Measurements from ENCODE around the gene GGTLC2. TPM values are rescaled to one million over a fixed set of nuclear protein-coding genes. Genes with fewer than 3 reads are reported as not detected.
"Not testable (repeated sequence)": the region's sequence is repeated elsewhere in the genome, so short reads cannot be mapped to it uniquely, and the experiment has no call there.

GGTLC2 gene
- total RNA-seq, 2 donors from 2014 or later = not detected

GRCh38 chr22:22684580-22685561, 40.5 kb downstream of the GGTLC2 start:
- DNase-seq = peak; percentile 29 to 41 (median 33)
- Histone ChIP-seq H3K4me1 (no peaks in the 10 kb centered on the region), H3K9me3 (no peaks in the 10 kb centered on the region), H3K27me3 (no peaks in the 10 kb centered on the region), H3K27ac (no peak overlapping the region), H3K36me3 (replicated peaks in 1 of 2; ENCODE audit: insufficient read depth in 1 of 2, low read depth in 2 of 2) (no peaks in the 10 kb centered on the region), H3K4me3 (no peak overlapping the region)
- WGBS, 2 donors = 43 to 58% methylated on average over 7 to 9 of the region's 9 CpGs
- TF ChIP-seq POLR2A (IDR thresholded peaks at IDR 0.05) (no peak), CTCF (IDR thresholded peaks at IDR 0.05) (peak in 6 of 7 experiments; percentile 23 to 39 (median 29))
- ATAC-seq = no peak
- intact Hi-C loops (cut with DNase I) = no loop called here

GRCh38 chr22:22685586-22685985, 41.2 kb downstream of the GGTLC2 start:
- DNase-seq (no peak), ATAC-seq (no peak)
- no peaks in the 10 kb centered on the region for H3K36me3 ChIP-seq (replicated peaks in 1 of 2; ENCODE audit: insufficient read depth in 1 of 2, low read depth in 2 of 2)
- no peak overlapping the region for H3K4me3 ChIP-seq
- H3K9me3 ChIP-seq = no peaks in the 10 kb centered on the region
- H3K27me3 ChIP-seq = no peaks in the 10 kb centered on the region
- intact Hi-C loops (cut with DNase I) = no loop called here
- WGBS, 2 donors = 78 to 80% methylated on average over 2 of the region's 3 CpGs
- no peak overlapping the region for H3K27ac ChIP-seq
- no peak for TF ChIP-seq CTCF (IDR thresholded peaks at IDR 0.05)
- TF ChIP-seq POLR2A (IDR thresholded peaks at IDR 0.05) = no peak
- no peaks in the 10 kb centered on the region for H3K4me1 ChIP-seq

GRCh38 chr22:22686202-22687115, 42.0 kb downstream of the GGTLC2 start:
- H3K4me1 ChIP-seq; DNase-seq; ATAC-seq; H3K9me3 ChIP-seq; H3K27ac ChIP-seq; intact Hi-C loops (cut with DNase I); H3K27me3 ChIP-seq; H3K36me3 ChIP-seq (replicated peaks in 1 of 2; ENCODE audit: insufficient read depth in 1 of 2, low read depth in 2 of 2); H3K4me3 ChIP-seq: not testable (repeated sequence)
- 88 to 89% methylated on average over 5 to 7 of the region's 8 CpGs for WGBS, 2 donors

GRCh38 chr22:22687638-22688500, 43.5 kb downstream of the GGTLC2 start:
- H3K4me1 ChIP-seq = peaks cover 18% of the 10 kb centered on the region
- H3K27ac ChIP-seq = no peak overlapping the region
- ATAC-seq = peak; percentile 78
- DNase-seq = peak; percentile 51 to 63 (median 61)
- peak; percentile 58 to 70 (median 63) for TF ChIP-seq CTCF (IDR thresholded peaks at IDR 0.05)
- no peak for TF ChIP-seq POLR2A (IDR thresholded peaks at IDR 0.05)
- intact Hi-C loops (cut with DNase I) = no loop called here
- H3K4me3 ChIP-seq = no peak overlapping the region
- H3K9me3 ChIP-seq = no peaks in the 10 kb centered on the region
- H3K27me3 ChIP-seq = no peaks in the 10 kb centered on the region
- no peaks in the 10 kb centered on the region for H3K36me3 ChIP-seq (replicated peaks in 1 of 2; ENCODE audit: insufficient read depth in 1 of 2, low read depth in 2 of 2)
- 59 to 63% methylated on average over 4 of the region's 4 CpGs for WGBS, 2 donors

Measured in body of pancreas (tissue), 4 donors.